HG02571 (cell line): ENCODE measurements around the gene TRIM9.

Experiments used
- ATAC-seq: cut with Tn5 transposase; IDR thresholded peaks from one replicate; pipeline ENCODE4 v1.9.1; 2021; ENCODE audit warnings: mild to moderate bottlenecking, moderate library complexity; ENCODE audit not compliant: unreplicated experiment

TRIM9 gene

DNA sequence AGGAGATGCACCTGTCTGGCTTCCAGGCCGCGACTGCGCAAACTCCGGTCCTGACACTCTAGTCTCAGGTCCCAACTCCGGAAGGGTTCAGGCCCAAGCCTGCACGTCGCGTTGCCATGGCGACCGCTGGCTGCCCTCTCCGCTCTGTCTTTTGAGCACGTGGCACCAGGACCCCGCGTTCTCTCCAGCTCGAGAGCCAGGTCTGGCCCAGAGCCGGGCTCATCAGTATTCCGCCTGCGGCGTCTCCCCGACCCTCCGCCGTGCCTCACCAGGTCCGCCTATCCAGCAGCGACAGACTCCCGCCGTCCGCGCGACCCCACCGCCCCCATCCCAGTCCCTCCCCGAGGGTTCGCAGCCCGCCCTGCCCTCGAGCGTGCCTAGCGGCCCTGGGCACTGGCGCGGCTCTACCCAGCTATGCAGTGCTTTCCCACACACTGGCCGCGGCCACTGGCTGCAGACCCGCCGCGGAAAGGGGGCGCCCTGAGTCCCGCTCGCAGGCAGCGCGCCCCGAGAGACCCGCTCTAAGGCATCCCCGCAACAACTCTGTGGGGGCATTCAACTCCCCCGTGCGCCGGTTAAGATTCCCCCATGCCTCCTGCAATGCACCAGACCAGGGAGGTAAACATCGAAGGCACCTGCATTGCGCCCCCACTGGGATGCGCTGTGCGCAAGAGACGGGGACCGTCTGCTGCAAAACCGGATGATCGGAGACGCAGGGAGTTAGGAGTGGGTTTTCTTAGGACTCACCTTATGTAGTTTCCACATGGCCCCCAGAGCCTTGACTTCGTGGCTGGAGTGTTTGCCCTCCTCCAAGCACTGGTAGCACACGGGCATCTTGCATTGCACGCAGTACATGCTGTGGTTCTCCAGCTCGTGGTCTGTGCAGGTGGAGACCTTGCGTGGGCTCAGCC is 1.3 kb downstream of the TRIM9 start:
- no peak for ATAC-seq

- no peak for ATAC-seq
Measured at GRCh38 chr14:51092965-51093364, 1.9 kb downstream of the TRIM9 start.

- ATAC-seq = no peak
Measured at GRCh38 chr14:51089278-51089677, 5.6 kb downstream of the TRIM9 start.

DNA sequence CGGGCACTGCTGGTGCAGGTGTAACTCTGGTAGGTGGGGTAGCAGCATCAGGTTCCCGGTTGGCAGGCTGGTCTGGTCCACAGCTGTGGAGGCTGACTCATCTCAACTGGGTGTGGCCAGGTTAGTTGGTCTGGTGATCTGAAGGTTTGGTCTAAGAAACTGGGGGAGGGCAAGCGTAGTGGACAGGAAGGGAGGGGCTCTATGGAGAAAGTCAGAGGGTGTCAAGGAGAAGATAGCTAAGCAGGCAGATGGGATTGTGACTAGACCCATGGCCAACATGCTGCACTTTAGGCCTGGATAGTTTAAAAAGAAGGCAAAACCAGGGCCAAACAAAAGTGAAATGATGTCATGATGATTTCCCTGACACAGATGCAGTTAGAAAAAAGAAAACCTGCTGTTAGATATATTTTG is 7.9 kb downstream of the TRIM9 start:
- ATAC-seq = no peak

DNA sequence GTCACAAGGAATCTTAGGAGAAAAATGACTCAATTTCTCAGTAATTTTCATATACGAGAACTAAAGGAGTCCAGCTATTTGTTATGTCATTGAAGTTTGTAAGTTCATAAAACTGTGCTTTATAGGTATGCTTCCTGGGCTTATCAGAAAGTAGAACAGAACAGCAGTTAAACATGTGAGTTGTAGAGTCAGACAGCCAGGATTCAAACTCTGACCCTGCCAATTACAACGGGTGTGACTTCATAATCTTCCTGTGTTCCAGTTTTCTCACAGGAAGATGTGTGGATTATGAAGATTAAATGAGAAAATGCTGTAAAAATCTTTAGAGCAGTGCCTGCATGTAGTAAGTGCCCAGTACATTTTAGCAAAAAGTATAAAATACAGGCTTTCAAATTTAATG is 8.9 kb downstream of the TRIM9 start:
- no peak for ATAC-seq

- no peak for ATAC-seq
Measured at GRCh38 chr14:51084962-51085361, 9.9 kb downstream of the TRIM9 start.

DNA sequence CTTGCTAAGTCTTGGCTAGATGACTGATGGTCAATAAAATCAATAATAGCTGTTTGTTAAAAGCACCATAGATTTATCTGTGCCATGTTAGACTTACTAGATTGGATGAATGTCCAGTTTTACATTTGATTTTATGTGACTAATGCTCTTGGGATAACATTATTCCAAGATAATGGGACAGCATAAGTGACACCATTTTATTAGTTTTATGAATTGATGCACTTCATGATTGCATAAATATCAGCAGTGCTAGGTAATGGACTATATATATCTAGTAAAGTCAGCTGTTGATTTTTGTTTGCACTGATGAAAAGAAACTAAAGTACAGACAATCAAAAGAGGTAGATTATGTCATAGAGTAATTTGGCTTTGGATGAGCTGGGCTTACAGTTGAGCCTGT is 10.4 kb downstream of the TRIM9 start:
- no peak for ATAC-seq

DNA sequence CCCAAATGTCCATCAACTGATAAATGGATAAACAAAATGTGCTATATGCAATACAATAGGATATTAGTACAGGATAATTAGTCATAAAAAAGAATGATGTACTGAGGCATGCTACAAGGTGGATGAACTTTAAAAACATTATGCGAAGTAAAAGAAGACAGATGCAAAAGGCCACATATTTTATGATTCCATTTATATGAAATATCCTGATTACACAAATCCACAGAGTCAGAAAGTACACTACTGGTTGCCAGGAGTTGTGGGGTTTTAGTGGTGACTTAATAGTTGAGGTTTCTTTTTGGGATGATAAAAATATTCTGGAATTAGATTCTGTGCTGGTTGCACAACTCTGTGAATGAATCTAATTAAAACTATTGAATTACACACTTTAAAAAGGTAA is 12.6 kb downstream of the TRIM9 start:
- ATAC-seq = no peak

DNA sequence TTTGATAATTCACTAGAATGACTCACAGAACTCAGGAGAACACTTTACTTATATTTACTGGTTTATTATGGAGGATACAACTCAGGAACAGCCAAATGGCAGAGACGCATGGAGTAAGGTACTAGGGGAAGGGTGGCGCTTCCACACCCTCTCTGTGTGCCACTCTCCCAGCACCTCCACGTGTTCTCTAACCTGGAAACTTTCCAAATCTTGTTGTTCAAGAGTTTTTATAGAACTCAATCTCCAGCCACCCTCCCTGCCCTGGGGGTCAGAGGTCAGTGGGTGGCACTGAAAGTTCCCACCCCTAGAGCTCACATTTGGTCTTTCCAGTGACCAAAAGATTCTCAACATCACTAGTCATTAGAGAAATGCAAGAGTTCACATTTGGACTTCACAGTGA is 13.2 kb downstream of the TRIM9 start:
- no peak for ATAC-seq

- no peak for ATAC-seq
Measured at GRCh38 chr14:51081209-51081608, 13.7 kb downstream of the TRIM9 start.

DNA sequence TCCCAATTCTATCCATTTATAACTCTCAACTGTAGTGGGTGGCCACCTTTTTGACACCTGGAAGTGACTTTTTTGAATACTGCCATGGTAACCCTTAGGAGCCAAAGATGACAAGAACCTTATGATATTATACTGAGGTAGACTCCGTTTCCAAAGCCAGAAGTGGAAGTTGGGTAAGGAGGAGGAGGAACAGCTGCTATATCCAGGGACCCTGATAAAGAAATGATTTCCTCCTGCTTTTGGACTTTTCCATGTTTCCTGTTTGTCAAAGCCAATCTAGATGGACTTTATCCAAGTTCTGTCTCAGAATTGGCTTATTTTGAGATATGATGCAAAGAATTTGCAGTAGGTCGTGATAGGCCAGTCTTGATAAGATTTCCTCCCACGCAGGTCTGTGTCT is 14.3 kb downstream of the TRIM9 start:
- no peak for ATAC-seq

DNA sequence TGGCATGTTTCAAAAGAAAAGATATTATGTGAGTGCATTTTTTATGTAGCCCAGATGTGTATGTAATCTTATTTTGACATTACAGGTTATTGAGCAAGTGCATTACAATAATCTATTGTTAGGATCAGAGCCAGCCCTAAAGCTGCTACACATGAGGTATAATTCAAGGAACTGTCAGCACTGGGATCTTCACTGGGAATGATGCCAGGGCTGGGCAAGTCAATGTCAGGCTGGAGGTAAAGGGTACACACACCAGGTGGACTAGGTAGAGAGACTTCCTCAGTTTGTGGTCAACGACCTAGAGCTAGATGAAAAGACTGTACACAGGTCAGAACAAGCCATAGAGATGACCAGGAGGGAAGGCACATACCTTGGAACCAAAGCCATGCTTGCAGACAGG is 15.4 kb downstream of the TRIM9 start:
- ATAC-seq = no peak

GRCh38 chr14:51079085-51079484 is 15.8 kb downstream of the TRIM9 start:
- ATAC-seq = no peak

DNA sequence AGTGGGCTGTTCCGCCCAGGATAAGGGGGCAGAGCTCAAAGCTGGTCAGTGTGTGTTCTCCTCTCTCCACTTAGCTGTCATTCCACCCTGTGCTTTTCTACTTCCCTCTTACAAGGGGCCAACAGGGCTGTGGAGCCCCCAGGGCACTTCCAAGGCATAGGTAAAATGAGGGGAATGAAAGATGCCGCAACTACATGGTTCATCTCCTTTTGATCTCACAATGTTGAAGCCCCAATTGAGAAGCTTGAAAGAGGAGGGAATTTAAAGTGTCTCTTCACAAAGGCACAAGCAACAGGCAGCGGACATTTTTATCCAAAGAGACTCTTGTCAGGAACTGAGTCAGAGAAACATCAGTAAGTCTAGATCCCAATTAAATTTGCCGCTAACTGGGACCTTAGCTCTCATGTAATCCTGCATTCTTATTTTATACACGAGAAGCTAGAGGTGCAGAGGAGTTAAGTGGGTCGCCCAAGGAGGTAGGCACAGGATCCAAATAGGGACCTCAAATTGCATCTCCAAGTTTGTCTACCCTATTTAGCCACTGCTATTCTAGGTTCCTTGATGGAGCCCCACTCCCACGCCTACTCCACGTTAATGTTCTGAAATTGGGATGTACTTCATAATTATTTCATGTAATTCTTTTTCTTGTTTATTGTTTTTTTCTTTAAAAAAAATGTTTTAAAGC is 20.1 kb downstream of the TRIM9 start:
- ATAC-seq = no peak

GRCh38 chr14:51073731-51074130 is 21.2 kb downstream of the TRIM9 start:
- no peak for ATAC-seq

DNA sequence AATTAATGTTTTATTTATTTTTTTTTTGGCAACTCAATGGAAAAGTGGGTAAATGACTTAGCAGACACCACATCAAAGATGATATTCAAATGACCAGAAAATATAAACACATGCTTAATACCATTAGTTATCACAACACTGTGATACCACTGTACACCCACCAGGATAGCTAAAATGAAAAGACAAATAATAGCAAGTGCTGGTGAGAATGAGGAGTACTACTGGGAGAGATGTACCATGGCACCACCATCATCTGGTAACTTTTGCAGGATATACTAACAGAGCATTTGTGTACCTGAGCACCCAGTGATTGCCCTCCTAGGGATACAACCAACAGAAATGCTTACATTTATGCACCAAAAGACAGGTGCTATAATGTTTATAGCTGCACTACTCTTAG is 21.9 kb downstream of the TRIM9 start:
- no peak for ATAC-seq

DNA sequence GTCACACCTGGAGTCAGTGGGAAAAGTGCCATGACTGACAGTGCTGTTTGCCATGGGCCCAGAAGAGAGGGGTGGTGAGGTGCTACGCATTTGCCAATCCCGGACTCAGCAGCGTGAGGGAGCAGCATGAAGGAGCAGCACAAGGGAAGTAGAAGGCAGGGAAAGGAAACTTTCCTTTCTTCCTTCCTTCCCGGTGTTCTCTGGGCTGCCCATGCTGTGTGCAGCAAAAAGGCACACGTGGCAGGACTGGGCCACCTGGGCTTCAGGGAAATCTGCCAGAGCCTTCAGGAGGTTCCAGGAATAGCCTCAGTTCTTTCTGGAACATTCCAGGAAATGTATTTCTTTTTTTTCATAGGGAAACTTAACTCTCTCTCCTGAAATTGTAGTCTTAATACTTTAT is 23.0 kb downstream of the TRIM9 start:
- no peak for ATAC-seq

DNA sequence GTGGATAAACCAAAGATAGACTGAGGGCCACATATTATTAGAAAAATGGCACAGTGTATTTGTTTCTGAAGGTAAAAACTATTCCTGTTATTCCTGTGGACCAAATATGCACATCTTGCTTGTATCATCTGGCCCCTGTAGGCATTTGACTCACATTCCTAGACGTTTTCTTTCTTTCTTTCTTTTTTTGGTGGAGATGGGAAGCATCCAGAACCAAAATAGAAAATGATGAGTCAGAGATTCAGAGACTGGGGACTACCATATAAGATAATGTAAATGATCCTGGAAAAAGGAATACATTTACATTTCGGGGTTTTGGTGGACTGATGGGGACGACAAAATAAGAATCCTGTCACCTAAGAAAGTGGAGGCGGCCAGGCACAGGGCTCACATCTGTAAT is 24.2 kb downstream of the TRIM9 start:
- no peak for ATAC-seq

- no peak for ATAC-seq
Measured at GRCh38 chr14:51069055-51069454, 25.9 kb downstream of the TRIM9 start.

DNA sequence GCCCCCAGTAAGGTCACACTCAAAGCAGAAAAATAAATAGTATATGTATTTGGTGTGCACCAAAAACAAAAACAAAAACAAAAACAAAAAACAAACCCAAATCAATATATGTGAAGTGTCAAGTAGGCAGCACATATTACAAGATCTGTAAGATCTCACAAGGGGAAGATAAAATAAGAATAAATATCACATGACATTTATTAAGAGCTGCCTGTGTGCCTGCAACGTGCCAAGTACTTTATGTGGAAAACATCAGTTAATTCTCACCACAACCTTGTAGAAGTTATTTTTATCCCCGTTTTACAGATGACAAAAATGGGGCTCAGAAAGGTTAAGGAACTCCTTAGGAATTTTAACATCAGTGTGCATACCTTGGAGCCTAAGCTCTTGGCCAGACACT is 26.6 kb downstream of the TRIM9 start:
- ATAC-seq = no peak

DNA sequence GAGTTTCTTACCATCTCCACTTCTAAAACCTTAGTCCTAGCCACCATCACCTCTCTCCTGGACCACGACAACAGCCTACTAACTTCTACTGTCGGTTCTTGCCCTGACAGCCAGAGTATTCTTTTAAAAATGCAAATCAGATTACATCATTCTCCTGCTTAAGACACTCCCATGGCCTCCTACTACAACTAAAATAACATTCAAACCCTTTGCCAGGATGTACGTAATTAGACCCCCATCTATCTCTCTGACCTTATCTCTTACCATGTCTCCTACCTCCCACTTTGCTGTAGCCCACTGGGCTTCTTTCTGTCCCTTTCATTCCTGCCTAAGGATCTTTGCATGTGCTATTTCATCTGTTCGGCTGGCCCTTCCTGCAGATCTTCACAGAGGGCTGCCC is 27.6 kb downstream of the TRIM9 start:
- no peak for ATAC-seq

GRCh38 chr14:51066576-51066975 is 28.3 kb downstream of the TRIM9 start:
- no peak for ATAC-seq
